ENCODE data around the gene FHIT.
"Not testable (repeated sequence)": the region's sequence is repeated elsewhere in the genome, so short reads cannot be mapped to it uniquely, and the experiment has no call there.

The FHIT gene

DNA sequence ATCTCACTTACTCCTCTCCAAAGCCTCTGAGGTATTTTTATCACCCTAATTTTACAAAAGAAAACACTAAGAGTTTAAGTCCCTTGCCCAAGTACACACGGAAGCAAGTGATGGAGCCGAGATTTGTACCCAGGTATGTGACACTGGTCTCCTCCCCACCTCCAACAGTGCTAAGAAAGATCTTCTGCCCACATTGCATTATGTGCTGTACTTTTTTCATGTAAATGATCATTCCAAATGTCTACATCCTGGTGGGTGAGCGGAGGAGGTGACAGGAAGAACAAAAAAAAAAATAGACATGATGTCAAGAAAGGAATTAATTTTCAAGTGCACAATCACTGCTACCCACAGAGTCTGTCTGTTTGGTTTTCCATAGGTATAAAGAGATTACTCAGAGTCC is 694.1 kb downstream of the FHIT start:
- no peak for DNase-seq (ENCODE audit: low read depth)

DNA sequence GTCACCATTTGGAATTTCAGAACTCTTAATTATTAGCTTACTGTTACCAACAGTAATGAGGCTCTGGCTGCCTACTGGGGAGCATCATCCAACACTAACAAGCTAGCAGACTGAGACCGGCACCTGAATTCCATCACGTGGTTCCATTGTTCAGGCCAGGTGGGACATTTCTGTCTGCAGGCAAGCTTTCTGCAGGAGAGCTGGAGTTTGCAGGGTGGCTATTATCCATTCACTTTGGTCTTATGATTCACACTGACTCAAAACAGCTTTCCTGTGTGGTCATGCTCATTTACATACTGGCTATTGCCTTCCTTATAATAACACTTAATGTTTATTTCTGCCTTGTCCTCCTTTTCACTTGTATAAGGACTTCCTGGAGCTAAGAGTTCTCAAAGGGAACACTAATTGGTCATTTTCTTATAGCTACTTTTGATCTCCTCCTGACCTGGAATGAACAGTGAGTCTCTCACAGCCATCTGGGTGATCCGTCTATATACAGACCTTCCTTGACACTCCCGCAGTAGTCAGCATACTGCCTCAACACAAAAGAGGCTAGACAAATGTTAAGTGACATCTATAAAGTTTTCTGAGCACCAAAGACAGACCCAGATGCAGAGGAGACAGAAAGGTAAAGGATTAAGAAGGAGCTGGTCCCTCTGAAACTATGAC is 695.4 kb downstream of the FHIT start:
- peak; percentile 32 for DNase-seq (ENCODE audit: low read depth)

GRCh38 chr3:60553144-60553543 is 698.1 kb downstream of the FHIT start:
- DNase-seq (ENCODE audit: low read depth) = peak; percentile 1

- peak; percentile 0 for DNase-seq (ENCODE audit: low read depth)
Observed at GRCh38 chr3:60552581-60552980, 698.7 kb downstream of the FHIT start.

DNA sequence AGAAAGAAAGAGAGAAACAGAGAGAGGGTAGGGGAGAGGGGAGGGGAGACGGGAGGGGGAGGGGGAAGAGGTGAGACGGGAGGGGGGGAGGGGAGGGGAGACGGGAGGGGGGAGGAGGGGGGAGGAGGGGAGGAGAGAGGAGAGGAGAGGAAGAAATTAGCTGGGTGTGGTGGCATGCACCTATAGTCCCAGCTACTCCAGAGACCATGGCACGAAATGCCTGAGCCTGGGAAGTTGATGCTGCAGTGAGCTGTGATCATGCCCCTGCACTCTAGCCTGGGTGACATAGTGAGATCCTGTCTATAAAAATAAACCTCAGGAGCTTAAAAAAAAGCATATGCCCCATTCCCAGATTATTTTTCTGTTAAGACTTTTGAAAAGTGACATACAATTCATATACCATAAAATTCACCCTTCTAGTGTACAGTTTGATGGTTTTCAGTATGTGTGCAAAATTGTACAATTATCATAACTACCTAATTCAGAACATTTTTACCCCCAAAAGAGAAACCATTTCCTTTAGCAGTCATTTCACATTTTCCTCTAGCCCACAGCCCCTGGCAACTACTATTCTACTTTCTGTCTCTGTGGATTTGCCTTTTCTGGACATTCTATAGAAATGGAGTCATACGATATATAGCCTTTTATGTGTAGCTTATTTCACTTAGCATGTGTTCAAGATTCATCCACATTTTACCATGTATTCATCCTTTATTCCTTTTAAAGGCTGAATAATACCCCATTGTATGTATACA is 699.6 kb downstream of the FHIT start:
- no peak for DNase-seq (ENCODE audit: low read depth)

DNA sequence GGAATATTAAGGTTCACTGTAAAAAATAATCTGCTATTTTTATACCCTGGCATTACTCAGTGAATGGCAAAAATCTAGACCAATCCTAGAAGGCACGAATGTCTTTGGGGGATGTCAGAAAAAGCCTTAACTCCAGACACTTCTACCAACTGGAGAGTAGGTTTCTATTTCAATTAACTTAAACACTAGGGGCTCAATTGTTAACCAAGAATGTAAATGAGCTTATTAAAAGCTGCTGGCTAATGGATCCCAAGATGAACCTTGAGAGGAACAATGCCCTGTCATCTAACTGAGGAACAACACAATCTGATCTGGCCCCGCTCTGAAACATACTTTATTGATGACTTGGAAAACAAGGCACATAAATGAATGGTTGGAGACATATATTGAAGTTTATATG is 701.4 kb downstream of the FHIT start:
- no peak for DNase-seq (ENCODE audit: low read depth)

- no peak for DNase-seq (ENCODE audit: low read depth)
Observed at GRCh38 chr3:60542995-60543394, 708.3 kb downstream of the FHIT start.

GRCh38 chr3:60539394-60539793 is 711.9 kb downstream of the FHIT start:
- not testable (repeated sequence) for DNase-seq (ENCODE audit: low read depth)

DNA sequence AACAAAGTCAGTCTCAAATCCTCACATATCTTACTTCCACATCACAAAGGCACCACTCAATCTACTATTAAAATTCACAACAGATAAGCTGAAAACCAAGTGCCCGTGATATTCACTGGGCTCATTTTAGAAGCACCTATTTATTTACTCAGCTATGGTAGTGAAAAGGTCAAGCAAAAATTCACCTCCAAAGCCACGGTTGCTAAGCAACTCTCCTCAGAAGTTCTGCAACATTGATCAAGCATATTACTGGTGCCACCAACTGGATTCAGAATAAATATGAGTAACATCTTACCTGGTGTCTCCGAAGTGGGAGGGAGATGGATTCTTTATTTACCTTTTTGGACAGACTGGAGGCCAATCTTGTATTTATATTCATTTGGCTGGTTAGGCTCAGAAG is 714.8 kb downstream of the FHIT start:
- no peak for DNase-seq (ENCODE audit: low read depth)

DNA sequence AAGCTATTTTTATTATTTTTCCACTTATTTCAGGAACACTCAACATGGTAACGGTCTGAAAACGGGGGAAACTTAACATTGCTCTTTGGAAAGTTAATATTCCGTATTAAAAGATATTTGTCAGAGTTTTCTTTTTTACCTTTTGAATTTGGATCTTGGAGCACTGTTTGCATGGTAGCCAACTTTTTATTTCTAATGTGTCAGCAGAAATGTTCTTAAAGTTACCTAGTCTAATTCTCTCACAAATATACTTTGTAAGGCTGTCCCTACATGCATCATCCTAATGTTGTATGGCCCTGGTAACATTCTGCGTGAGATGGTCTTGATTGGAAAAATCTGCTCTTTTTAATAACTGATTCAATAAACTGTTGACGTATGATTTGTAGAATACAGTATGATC is 719.5 kb downstream of the FHIT start:
- no peak for DNase-seq (ENCODE audit: low read depth)

- no peak for DNase-seq (ENCODE audit: low read depth)
Observed at GRCh38 chr3:60528651-60529050, 722.6 kb downstream of the FHIT start.

DNA sequence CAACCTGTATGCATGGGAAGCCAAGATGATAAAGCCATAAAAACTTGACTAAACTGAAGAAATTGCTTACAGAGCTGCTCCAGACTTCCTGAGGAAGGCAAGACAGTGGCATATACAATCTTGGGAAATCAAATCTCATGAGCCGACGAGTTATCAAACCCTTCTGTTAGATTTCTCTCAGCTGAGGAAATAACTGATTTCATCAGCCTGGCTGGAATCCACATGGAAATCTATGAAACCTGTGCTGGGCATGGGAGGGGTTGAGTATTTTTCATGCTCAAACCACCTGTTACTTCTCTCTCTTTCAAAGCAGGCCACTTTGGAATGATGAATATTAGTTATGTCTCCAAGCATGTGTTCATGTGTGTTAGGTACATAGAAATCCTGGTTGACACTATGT is 727.7 kb downstream of the FHIT start:
- no peak for DNase-seq (ENCODE audit: low read depth)

DNA sequence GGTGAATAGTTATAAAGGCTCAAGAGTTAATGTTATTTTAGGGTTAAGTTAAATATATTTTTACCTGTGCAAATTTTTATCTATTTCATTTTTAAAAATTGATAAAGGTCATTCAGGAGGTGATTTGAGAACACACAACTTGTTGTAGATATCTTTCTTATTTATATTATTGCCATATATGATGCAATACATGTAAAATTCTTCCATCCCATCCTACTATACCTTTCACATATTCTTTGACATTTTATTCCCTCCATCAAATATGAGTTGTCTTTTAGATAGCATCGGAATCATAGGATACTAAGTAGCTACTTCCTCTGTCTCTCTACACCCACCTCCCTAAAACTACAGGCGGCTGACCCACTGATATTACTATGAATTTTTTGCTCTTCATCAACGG is 734.1 kb downstream of the FHIT start:
- DNase-seq (ENCODE audit: low read depth) = no peak

- DNase-seq (ENCODE audit: low read depth) = no peak
Observed at GRCh38 chr3:60514866-60515265, 736.4 kb downstream of the FHIT start.

DNA sequence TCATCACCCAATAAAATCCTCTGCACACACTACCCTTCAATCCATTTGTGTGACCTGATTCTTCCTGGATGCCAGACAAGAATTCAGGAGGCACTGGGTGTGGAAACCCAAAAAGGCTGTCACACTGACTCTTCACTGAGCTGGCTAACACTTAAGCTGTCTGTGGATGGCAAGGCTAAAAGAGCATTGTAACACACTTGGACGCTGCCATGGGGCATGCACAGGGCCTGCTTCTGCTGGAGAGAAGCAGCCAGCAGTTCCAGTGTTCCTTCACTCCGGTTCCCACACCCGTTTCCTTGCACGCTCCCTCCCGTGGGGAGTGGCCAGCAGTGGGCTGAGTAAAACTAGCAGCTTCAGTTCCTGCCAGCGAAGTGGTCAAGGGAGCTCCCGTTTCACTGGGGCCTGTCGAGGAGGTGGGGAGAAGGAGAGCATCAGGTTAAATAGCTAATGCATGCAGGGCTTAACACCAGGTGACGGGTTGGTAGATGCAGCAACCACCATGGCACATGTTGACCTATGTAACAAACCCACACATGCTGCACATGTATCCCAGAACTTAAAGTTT is 737.1 kb downstream of the FHIT start:
- no peak for DNase-seq (ENCODE audit: low read depth)

DNA sequence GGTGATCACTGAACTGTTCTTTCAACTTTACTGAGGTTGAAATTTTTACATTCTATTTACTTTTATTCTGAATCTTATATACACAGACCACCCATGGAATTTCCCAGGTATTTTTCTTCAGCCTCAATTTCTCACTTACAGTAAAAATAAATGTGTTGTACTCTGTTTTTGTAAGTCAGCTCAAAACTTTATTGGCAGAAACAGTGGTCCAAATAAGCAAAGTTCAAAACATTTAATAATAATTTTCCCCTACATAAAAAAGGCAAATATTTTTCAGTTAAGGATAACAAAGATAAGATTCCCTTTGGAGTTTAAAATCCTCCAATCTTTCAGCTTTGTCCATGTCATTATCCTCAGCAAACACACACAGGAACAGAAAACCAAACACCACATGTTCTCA is 738.0 kb downstream of the FHIT start:
- DNase-seq (ENCODE audit: low read depth) = no peak

DNA sequence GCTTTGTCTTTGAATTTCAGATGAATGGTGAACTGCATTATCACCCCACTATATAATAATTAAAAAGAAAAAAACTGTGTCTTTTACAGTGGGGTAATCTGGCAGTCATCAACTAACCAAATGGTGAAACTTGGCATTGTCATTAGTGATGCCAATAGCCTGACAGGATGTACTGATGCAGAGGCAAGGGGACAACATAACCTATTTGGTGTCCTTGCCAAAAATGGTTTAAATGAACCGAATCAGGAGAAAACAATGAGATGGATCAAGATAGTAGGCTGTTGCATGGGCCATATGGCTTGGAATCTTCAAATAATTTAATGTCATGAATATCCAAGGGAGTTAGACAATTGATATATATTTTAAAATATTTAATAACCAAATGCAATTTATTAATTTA is 738.7 kb downstream of the FHIT start:
- no peak for DNase-seq (ENCODE audit: low read depth)

GRCh38 chr3:60509471-60509870 is 741.8 kb downstream of the FHIT start:
- no peak for DNase-seq (ENCODE audit: low read depth)

DNA sequence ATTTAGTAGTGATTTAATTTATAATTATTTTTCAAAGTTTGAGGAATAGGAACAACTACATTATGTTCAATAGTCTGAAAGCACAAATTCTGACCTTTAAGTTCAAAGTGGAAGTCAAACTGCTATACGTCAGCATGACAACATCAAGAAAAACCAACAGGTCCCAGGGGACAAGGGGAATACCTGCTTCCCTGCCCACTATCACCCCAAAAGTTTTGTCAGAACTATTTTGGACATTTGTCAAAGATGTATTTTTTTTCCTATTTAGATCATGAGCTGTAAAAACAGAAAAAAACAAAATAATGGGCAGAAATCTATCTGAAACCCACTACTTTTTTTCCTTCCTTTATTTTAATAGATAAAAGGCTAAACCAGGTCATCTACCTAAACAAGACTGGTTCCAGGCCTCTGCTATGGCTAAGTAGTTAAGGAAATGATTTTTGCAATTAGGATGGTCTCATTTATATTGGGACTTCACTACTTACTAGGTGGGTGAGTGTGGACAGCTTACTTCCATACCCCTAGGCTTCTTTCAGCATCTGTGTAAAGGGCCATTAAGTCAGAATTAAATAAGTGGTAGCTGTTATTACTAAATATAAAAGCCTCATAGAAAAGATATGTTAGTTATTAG is 746.3 kb downstream of the FHIT start:
- no peak for DNase-seq (ENCODE audit: low read depth)

GRCh38 chr3:60501314-60501713 is 749.9 kb downstream of the FHIT start:
- DNase-seq (ENCODE audit: low read depth) = no peak

- DNase-seq (ENCODE audit: low read depth) = no peak
Observed at GRCh38 chr3:60497902-60498301, 753.4 kb downstream of the FHIT start.

GRCh38 chr3:60490992-60491391 is 760.3 kb downstream of the FHIT start:
- no peak for DNase-seq (ENCODE audit: low read depth)

GRCh38 chr3:60475096-60475495 is 776.2 kb downstream of the FHIT start:
- no peak for DNase-seq (ENCODE audit: low read depth)

Measured in ELR (cell line).